Activated naive CD8-positive, alpha-beta T cell treated with anti-CD3 and anti-CD28 coated beads, Interleukin-2, amount 10 ng/mL, durations not matched to agents 7 days and 5 days (primary cell): ENCODE measurements around the gene FGF8. TPM values are rescaled to one million over a fixed set of nuclear protein-coding genes. Genes with fewer than 3 reads are reported as not detected.
A peak's percentile ranks its signal among the peaks of the same experiment; 100 is the strongest.
"Not testable (repeated sequence)": the region's sequence is repeated elsewhere in the genome, so short reads cannot be mapped to it uniquely, and the experiment has no call there.

Experiments used
- ATAC-seq: fragments of 150-1000 bp; cut with Tn5 transposase; one replicate; pipeline ENCODE4 v1.10.0; 2021; ENCODE audit warnings: low read depth, moderate library complexity
- POLR2A ChIA-PET: fragments of 350-600 bp; sonication (Branson Sonifier 250); formaldehyde crosslinking; loops from one replicate; lab custom pipeline; 2021; ENCODE audit warnings: antibody characterized with exemption; lab: Charles Lee
- DNase-seq: peaks from one replicate; pipeline ENCODE4 v3.0.0; 2021
- H3K27ac Mint-ChIP-seq: one replicate; pipeline ENCODE4 v1.8.0; 2022; ENCODE audit warnings: mild to moderate bottlenecking, mixed read lengths
- H3K27me3 Mint-ChIP-seq: one replicate; pipeline ENCODE4 v1.8.0; 2022; ENCODE audit warnings: mild to moderate bottlenecking, moderate library complexity, mixed read lengths
- H3K36me3 Mint-ChIP-seq: one replicate; pipeline ENCODE4 v1.8.0; 2021; ENCODE audit warnings: mild to moderate bottlenecking, mixed read lengths
- H3K4me1 Mint-ChIP-seq: one replicate; pipeline ENCODE4 v1.8.0; 2021; ENCODE audit warnings: mixed read lengths
- H3K4me3 Mint-ChIP-seq: one replicate; pipeline ENCODE4 v1.8.0; 2022; ENCODE audit warnings: mild to moderate bottlenecking, moderate library complexity, mixed read lengths
- H3K9me3 Mint-ChIP-seq: one replicate; pipeline ENCODE4 v1.8.0; 2021; ENCODE audit warnings: mixed read lengths
- total RNA-seq, 2 experiments: library from RNA; stranded (reverse); gene quantifications; one replicate each; pipeline ENCODE4 v1.2.3, GENCODE V29; 2021

The FGF8 gene
- total RNA-seq, 2 experiments from 2014 or later, result not detected

GRCh38 chr10:101797403-101798059 is 21.6 kb upstream of the FGF8 start:
- Mint-ChIP-seq H3K4me3 (no peak overlapping the region), H3K9me3 (no peaks in the 10 kb centered on the region), H3K27ac (no peak overlapping the region), H3K27me3 (no peaks in the 10 kb centered on the region), H3K36me3 (peaks cover 47% of the 10 kb centered on the region), H3K4me1 (peaks cover 3% of the 10 kb centered on the region)
- ATAC-seq, result no peak
- no peak for DNase-seq
- POLR2A ChIA-PET, result interaction anchor here (1.1 kb wide), 1 partner anchor 18 kb away, joined by 3 read pairs; no protein-coding TSS in a partner anchor

DNA sequence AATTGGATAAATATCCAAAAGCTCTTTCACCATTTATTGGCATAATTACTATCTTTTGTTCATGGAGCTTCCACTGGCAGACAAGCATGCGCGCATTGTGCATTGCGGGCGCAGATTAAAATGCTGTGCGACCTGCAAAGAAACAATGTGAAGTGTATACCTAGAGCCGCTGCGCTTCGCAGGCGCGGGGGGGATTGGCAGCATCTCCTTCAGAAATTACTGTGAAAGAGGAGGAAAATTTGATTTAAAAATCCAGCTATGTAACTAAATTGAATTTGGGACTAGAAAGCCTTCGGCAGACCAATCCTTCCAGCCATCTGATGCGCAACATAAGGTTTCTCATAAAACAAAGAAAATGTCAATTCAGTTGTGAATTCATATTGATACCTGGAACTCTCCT is 17.6 kb upstream of the FGF8 start:
- no peak overlapping the region for H3K27ac Mint-ChIP-seq
- no peaks in the 10 kb centered on the region for H3K4me1 Mint-ChIP-seq
- POLR2A ChIA-PET, result no interaction called here
- H3K9me3 Mint-ChIP-seq, result no peaks in the 10 kb centered on the region
- H3K27me3 Mint-ChIP-seq, result no peaks in the 10 kb centered on the region
- ATAC-seq, result no peak
- peaks cover 30% of the 10 kb centered on the region for H3K36me3 Mint-ChIP-seq
- no peak overlapping the region for H3K4me3 Mint-ChIP-seq
- no peak for DNase-seq

DNA sequence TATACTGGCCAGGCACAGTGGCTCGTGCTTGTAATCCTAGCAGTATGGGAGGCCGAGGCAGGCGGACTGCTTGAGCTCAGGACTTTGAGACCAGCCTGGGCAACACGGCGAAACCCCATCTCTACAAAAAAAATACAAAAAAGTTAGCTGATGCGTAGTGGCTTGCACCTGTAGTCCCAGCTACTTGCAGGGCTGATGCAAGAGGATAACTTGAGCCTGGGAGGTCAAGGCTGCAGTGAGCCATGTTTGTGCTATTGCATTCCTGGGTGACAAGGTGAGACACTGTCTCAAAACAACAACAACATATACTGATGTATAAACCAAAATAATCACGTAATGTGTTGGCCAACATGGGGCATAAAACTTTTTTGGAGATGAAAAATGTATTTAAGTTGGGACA is 13.8 kb upstream of the FGF8 start:
- H3K27ac Mint-ChIP-seq, result no peak overlapping the region
- DNase-seq (no peak), ATAC-seq (no peak)
- peaks cover 5% of the 10 kb centered on the region for H3K4me1 Mint-ChIP-seq
- POLR2A ChIA-PET, result interaction anchor here (0.6 to 1.6 kb wide), 3 partner anchors 9 to 181 kb away, joined by 3 to 5 read pairs (median 3); no protein-coding TSS in a partner anchor
- H3K9me3 Mint-ChIP-seq, result no peaks in the 10 kb centered on the region
- peaks cover 22% of the 10 kb centered on the region for H3K36me3 Mint-ChIP-seq
- no peaks in the 10 kb centered on the region for H3K27me3 Mint-ChIP-seq
- H3K4me3 Mint-ChIP-seq, result no peak overlapping the region

DNA sequence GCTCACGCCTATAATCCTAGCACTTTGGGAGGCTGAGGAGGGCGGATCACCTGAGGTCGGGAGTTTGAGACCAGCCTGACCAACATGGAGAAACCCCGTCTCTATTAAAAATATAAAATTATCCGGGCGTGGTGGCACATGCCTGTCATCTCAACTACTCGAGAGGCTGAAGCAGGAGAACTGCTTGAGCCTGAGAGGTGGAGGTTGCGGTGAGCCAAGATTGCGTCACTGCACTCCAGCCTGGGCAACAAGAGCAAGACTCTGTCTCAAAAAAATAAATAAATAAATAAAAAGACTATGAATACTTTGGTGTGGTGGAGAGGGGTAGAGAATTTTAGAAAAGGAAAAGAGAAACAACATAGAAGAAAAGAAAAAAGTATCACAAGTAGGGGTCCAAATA is 13.3 kb upstream of the FGF8 start:
- H3K4me1 Mint-ChIP-seq, DNase-seq, H3K27ac Mint-ChIP-seq, H3K4me3 Mint-ChIP-seq, ATAC-seq, H3K27me3 Mint-ChIP-seq, H3K9me3 Mint-ChIP-seq: not testable (repeated sequence)
- POLR2A ChIA-PET, result interaction anchor here (1.6 kb wide), 1 partner anchor 25 kb away, joined by 5 read pairs; no protein-coding TSS in a partner anchor
- peaks cover 20% of the 10 kb centered on the region for H3K36me3 Mint-ChIP-seq

GRCh38 chr10:101785801-101786200 is 9.9 kb upstream of the FGF8 start:
- H3K27me3 Mint-ChIP-seq, result no peaks in the 10 kb centered on the region
- DNase-seq (no peak), ATAC-seq (no peak)
- POLR2A ChIA-PET, result interaction anchor here (1.6 kb wide), 1 partner anchor 32 kb away, joined by 6 read pairs; the partner anchor contains the start of gene OGA
- peaks cover 17% of the 10 kb centered on the region for H3K36me3 Mint-ChIP-seq
- peaks cover 29% of the 10 kb centered on the region for H3K4me1 Mint-ChIP-seq
- no peaks in the 10 kb centered on the region for H3K9me3 Mint-ChIP-seq
- H3K4me3 Mint-ChIP-seq, result no peak overlapping the region
- H3K27ac Mint-ChIP-seq, result no peak overlapping the region

- Mint-ChIP-seq H3K27me3 (no peaks in the 10 kb centered on the region), H3K4me3 (peak overlapping the region; percentile 99), H3K9me3 (no peaks in the 10 kb centered on the region), H3K27ac (peak overlapping the region; percentile 97), H3K36me3 (peaks cover 17% of the 10 kb centered on the region), H3K4me1 (peaks cover 33% of the 10 kb centered on the region)
- no peak for ATAC-seq
- POLR2A ChIA-PET, result interaction anchor here (0.6 to 2.6 kb wide), 3 partner anchors 30 to 236 kb away, joined by 3 to 22 read pairs (median 6); partner anchors contain the start of gene OGA
- no peak for DNase-seq
Measured at GRCh38 chr10:101784558-101784957, 8.6 kb upstream of the FGF8 start.

GRCh38 chr10:101783736-101784118 is 7.8 kb upstream of the FGF8 start:
- POLR2A ChIA-PET, result interaction anchor here (0.6 to 2.6 kb wide), 6 partner anchors 29 to 237 kb away, joined by 3 to 22 read pairs (median 5); partner anchors contain the start of gene OGA
- peak overlapping the region; percentile 97 for H3K27ac Mint-ChIP-seq
- H3K27me3 Mint-ChIP-seq, result peaks cover 7% of the 10 kb centered on the region
- ATAC-seq (no peak), DNase-seq (no peak)
- H3K36me3 Mint-ChIP-seq, result peaks cover 17% of the 10 kb centered on the region
- H3K4me3 Mint-ChIP-seq, result peak overlapping the region; percentile 99
- H3K4me1 Mint-ChIP-seq, result peaks cover 38% of the 10 kb centered on the region
- H3K9me3 Mint-ChIP-seq, result no peaks in the 10 kb centered on the region

- Mint-ChIP-seq H3K9me3 (no peaks in the 10 kb centered on the region), H3K27me3 (peaks cover 9% of the 10 kb centered on the region), H3K4me1 (peaks cover 39% of the 10 kb centered on the region), H3K4me3 (peak within 1 kb of the TSS; percentile 99), H3K27ac (peak within 1 kb of the TSS; percentile 97), H3K36me3 (peaks cover 17% of the 10 kb centered on the region)
- ATAC-seq (peak; percentile 83), DNase-seq (peak; percentile 84)
- POLR2A ChIA-PET, result interaction anchor here (1.2 to 2.6 kb wide), 5 partner anchors 30 to 180 kb away, joined by 3 to 22 read pairs (median 5); partner anchors contain the start of gene OGA
Measured at GRCh38 chr10:101782811-101783735, 7.2 kb upstream of the FGF8 start, which contains the start of gene NPM3. Gene NPM3, minus strand, starts transcription at chr10:101783446. Its CDS starts 56 bp downstream, at chr10:101783390.

DNA sequence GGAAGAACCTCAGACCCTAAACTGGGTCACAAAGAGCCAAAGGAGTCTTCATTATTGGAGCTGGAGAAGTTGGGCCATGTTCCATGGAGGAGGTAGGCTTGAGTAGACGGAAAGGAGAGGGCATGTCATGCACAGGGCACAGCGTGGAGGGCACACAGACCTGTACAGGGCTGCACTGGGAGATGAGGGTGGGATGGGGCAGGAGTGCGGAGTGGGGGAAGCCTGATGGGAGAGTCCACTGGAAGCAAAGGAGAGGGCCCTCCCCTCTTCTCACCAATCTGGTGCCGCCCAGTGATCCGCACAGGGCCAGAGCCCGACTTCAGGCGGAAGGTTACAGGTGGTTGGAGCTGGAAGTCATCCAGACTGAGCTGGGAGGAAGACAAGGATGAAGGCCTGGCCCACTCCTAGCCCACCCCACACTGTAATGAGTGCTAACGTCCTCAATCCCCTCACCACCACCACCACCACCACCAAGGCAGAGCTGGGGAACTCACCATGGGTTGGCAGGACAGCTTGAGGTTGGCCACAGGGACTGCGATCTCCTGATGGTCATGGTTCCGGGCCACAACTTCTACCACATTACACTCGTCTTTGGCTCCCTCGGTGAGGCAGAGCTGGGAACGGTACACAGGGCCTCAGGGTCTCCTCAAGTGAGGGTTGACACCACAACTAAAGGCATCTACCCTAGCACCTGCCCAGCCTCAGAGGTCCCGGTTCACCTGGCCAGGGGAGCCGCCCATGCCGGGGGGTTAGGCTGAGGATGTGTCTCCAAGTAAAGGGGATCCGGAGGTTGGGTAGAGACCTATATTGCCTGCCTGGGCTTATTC is 6.3 kb upstream of the FGF8 start:
- Mint-ChIP-seq H3K27me3 (peaks cover 17% of the 10 kb centered on the region), H3K36me3 (peaks cover 11% of the 10 kb centered on the region), H3K9me3 (no peaks in the 10 kb centered on the region), H3K4me1 (peaks cover 39% of the 10 kb centered on the region), H3K27ac (peak overlapping the region; percentile 97), H3K4me3 (peak overlapping the region; percentile 99)
- POLR2A ChIA-PET, result interaction anchor here (1.3 to 2.6 kb wide), 2 partner anchors 36 to 179 kb away, joined by 5 to 22 read pairs; partner anchors contain the start of gene OGA
- no peak for ATAC-seq
- no peak for DNase-seq

DNA sequence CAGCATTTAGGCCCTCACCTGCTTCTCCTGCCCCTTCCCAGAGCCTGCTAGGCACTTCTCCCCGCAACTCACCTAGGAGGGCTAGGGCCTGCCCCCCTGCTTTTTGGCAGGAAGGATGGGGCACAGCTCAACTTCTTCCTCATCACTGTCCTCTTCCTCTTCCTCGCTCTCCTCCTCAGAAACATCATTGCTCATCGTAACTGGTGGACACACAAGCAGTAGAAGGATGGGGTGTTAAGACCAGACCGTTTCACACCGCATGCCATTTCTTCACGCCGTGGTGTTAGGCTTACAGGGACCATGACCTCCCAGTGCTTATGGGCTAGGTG is 5.7 kb upstream of the FGF8 start:
- no peak for ATAC-seq
- Mint-ChIP-seq H3K9me3 (no peaks in the 10 kb centered on the region), H3K36me3 (peaks cover 10% of the 10 kb centered on the region), H3K4me1 (peaks cover 40% of the 10 kb centered on the region), H3K27me3 (peaks cover 23% of the 10 kb centered on the region), H3K27ac (no peak overlapping the region), H3K4me3 (peak overlapping the region; percentile 99)
- no peak for DNase-seq
- POLR2A ChIA-PET, result interaction anchor here (1.0 to 1.3 kb wide), 2 partner anchors 14 to 179 kb away, joined by 3 to 5 read pairs; no protein-coding TSS in a partner anchor

GRCh38 chr10:101780818-101781654 is 5.1 kb upstream of the FGF8 start:
- no peaks in the 10 kb centered on the region for H3K9me3 Mint-ChIP-seq
- peak; percentile 81 for DNase-seq
- ATAC-seq, result peak; percentile 41
- POLR2A ChIA-PET, result interaction anchor here (0.6 to 1.3 kb wide), 4 partner anchors 9 to 178 kb away, joined by 3 to 5 read pairs (median 3); no protein-coding TSS in a partner anchor
- peaks cover 9% of the 10 kb centered on the region for H3K36me3 Mint-ChIP-seq
- peaks cover 40% of the 10 kb centered on the region for H3K4me1 Mint-ChIP-seq
- H3K27me3 Mint-ChIP-seq, result peaks cover 24% of the 10 kb centered on the region
- H3K4me3 Mint-ChIP-seq, result peak overlapping the region; percentile 99
- no peak overlapping the region for H3K27ac Mint-ChIP-seq
